ENCODE measurements around the gene SERPINC1. TPM values are rescaled to one million over a fixed set of nuclear protein-coding genes. Genes with fewer than 3 reads are reported as not detected.
"Not testable (repeated sequence)": the region's sequence is repeated elsewhere in the genome, so short reads cannot be mapped to it uniquely, and the experiment has no call there.

Gene SERPINC1
- total RNA-seq, 1 experiment from 2014 or later, result not detected

DNA sequence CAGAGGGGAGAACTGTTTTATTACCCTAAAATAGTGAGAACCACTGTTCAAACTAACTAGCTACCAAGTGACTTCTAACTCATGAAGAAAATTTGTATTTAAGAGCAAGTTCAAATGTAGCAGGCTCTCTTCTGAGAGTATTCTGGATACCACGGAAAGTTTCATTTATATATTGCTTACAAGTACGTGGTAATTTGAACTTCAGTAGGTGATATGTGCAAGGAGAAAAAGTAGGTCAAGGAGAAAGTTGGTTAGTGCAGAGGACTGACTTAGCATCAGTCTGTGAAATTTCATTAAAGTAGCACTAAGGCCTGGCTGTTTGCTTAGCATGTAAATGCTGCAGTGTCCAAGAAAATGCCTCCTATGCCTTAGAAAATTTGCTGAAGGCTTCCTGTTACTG is 16.7 kb downstream of the SERPINC1 start:
- no peak for DNase-seq (ENCODE audit: low spot score)
- in situ Hi-C loops (cut with HindIII; ENCODE audit: low sequenced_read_pairs), result no loop called here

DNA sequence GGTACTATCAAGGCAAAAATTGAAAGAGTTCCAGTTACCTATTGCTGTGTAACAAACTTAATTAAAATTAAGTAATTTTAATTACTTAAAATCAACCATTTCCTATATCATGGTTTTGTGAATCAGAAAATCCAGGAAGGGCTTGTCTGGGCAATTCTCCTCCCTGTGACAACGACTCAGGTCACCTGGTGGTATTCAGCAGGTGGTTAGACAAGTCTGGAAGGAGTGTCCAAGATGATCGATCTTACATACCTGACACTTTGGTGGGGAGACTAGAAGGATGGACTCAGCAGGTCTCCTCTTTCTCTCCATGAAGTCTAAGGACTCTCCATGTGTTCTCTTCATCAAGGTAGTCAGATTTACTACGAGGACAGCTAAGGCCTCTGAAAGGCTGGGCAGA is 22.9 kb downstream of the SERPINC1 start:
- DNase-seq (ENCODE audit: low spot score), result no peak
- in situ Hi-C loops (cut with HindIII; ENCODE audit: low sequenced_read_pairs), result no loop called here

DNA sequence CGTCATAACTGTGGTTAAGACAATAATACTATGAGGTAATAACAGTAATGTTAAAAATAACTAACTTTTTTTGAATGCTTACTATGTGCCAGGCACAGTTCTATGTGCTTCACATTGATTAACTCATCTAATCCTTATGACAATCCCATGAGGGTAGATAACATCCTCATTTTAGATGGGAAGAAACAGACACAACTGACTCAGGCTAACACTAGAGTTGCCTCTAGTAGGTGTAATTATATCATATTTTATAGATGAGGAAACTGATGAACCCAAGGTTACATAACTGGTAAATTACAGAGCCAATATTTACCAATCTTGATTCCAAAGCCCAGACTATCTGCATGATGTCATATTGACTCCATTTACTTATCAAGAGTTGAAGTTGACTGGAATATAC is 23.5 kb downstream of the SERPINC1 start:
- in situ Hi-C loops (cut with HindIII; ENCODE audit: low sequenced_read_pairs), result no loop called here
- no peak for DNase-seq (ENCODE audit: low spot score)

DNA sequence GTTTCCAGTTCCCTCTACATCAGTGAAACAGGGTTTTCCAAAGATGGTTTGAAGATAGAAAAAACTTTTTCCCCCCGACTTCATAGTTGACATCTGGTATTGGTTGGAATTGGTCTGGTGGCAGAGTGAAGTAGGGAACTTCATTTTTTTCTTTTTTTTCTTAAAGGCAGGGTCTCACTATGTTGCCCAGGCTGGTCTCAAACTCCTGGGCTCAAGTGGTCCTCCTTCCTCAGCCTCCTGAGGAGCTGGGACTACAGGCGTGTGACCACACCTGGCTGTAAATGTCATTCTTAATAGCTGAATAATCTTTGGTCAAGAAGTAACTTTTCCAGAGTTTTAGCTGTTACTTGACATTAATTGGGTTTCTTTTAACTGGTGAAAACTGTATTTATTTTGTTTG is 27.2 kb downstream of the SERPINC1 start:
- no peak for DNase-seq (ENCODE audit: low spot score)
- in situ Hi-C loops (cut with HindIII; ENCODE audit: low sequenced_read_pairs), result no loop called here

- DNase-seq (ENCODE audit: low spot score), result no peak
- in situ Hi-C loops (cut with HindIII; ENCODE audit: low sequenced_read_pairs), result no loop called here
These were observed 28.4 kb downstream of the SERPINC1 start for GRCh38 chr1:173888749-173889148.

DNA sequence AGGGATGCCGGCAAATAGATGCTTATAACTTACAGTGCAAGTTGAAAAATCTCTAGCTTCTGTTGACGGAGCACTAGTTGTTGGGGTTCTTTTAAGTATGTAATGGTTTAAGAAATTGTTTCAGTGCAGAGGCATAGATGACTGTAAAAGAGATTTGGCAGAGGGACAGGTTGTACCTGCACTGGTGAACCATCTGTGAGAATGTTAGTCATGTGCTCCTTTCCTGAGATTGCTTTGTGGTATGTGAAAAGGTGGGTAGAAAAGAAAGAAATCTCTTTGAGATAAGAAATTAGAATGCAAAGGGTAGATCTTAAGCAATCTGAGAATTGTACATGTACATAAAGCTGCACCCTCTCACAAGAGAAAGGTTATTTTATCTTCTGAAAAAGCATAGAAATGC is 29.5 kb downstream of the SERPINC1 start:
- in situ Hi-C loops (cut with HindIII; ENCODE audit: low sequenced_read_pairs), result no loop called here
- DNase-seq (ENCODE audit: low spot score), result no peak

- in situ Hi-C loops (cut with HindIII; ENCODE audit: low sequenced_read_pairs), result no loop called here
- DNase-seq (ENCODE audit: low spot score), result no peak
These were observed 30.1 kb downstream of the SERPINC1 start for GRCh38 chr1:173886746-173887611.

DNA sequence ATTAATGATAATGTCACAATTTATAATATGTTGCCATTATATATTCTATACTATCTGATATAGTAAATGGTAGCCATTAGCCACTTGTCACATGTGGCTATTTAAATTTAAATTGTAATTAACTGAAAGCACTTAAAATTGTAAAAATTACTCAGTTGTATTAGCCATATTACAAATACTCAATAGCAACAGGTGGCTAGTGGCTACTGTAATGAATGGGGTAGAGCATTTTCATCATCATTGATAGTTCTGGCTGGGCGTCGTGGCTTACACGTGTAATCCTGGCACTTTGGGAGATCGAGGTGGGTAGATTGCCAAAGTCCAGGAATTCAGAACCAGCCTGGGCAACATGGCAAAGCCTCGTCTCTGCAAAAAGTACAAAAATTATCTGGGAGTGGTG is 32.4 kb downstream of the SERPINC1 start:
- in situ Hi-C loops (cut with HindIII; ENCODE audit: low sequenced_read_pairs), result no loop called here
- no peak for DNase-seq (ENCODE audit: low spot score)

- in situ Hi-C loops (cut with HindIII; ENCODE audit: low sequenced_read_pairs); DNase-seq (ENCODE audit: low spot score): not testable (repeated sequence)
These were observed 36.0 kb downstream of the SERPINC1 start for GRCh38 chr1:173881117-173881516.

DNA sequence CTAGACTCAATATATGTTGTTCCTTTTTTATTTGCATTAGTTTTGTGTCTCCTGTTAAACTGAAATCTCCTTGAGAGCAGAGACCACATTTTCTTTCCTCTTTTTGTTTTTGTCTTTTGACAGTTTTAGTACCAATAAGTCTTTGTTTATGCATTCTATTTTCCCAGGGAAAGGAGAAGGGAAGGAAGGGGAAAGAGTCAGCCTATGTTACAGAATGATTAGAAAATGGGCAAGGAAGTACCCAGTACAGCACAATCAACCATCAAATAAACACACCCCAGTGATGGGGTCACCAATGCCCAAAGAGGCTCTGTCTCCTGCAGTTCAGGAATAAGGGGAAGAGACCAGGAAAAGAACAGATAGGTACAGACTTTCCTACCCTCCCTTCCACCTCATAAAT is 38.9 kb downstream of the SERPINC1 start:
- in situ Hi-C loops (cut with HindIII; ENCODE audit: low sequenced_read_pairs), result loop anchor here (10.0 kb wide), 1 partner anchor 47 kb away; no protein-coding TSS in a partner anchor

GRCh38 chr1:173876732-173877131 is 40.4 kb downstream of the SERPINC1 start:
- in situ Hi-C loops (cut with HindIII; ENCODE audit: low sequenced_read_pairs), result loop anchor here (10.0 kb wide), 1 partner anchor 48 kb away; no protein-coding TSS in a partner anchor
- no peak for DNase-seq (ENCODE audit: low spot score)

More for the DNA sequence above, 38.9 kb downstream of the SERPINC1 start:
- DNase-seq (ENCODE audit: low spot score), result no peak

- in situ Hi-C loops (cut with HindIII; ENCODE audit: low sequenced_read_pairs), result loop anchor here (10.0 kb wide), 1 partner anchor 53 kb away; no protein-coding TSS in a partner anchor
- no peak for DNase-seq (ENCODE audit: low spot score)
These were observed 45.6 kb downstream of the SERPINC1 start for GRCh38 chr1:173871500-173871899.

DNA sequence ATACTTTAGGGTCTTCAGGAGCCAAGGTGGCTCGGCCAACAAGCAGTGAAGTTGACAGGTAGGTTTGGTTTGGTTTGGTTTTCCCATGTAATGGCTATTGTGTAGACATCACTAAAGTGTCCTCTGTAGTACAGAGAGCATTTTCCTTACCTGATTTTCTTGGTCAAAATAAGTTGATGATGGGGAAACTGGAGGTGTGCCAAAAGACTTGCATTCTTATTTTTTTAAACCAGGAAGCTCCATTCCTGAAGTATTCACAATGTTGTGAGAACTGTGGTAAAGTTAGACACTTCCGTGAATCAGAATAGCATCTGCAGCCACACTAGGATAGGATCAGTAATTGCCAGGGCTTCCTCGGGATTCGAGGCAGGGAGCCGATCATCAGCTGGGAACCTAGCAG is 46.0 kb downstream of the SERPINC1 start:
- no peak for DNase-seq (ENCODE audit: low spot score)
- in situ Hi-C loops (cut with HindIII; ENCODE audit: low sequenced_read_pairs), result loop anchor here (10.0 kb wide), 1 partner anchor 54 kb away; no protein-coding TSS in a partner anchor

GRCh38 chr1:173870252-173871075 is 46.7 kb downstream of the SERPINC1 start:
- in situ Hi-C loops (cut with HindIII; ENCODE audit: low sequenced_read_pairs), result loop anchor here (10.0 kb wide), 1 partner anchor 54 kb away; no protein-coding TSS in a partner anchor
- no peak for DNase-seq (ENCODE audit: low spot score)

DNA sequence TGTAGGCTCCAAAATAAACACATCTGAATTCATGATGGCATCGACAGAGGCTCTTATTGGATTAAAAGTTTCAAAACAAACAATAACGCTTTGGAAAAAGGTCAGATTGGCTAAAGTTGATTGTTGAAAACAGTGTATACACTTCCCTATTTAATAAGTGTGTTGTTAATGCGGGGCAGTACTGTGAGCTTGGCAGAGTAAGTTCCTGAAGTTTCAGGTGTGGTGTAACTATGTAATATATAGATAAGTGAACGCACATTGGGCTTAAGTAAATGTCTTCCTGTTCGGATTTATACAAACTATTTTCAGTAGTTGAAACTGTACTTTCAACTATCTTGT is 48.1 kb downstream of the SERPINC1 start:
- in situ Hi-C loops (cut with HindIII; ENCODE audit: low sequenced_read_pairs), result no loop called here
- no peak for DNase-seq (ENCODE audit: low spot score)

GRCh38 chr1:173868266-173869020 is 48.7 kb downstream of the SERPINC1 start, which contains the start of gene ZBTB37:
ZBTB37 (plus strand) TSS chr1:173868380; CDS start chr1:173870226, 1,846 bp downstream.
- in situ Hi-C loops (cut with HindIII; ENCODE audit: low sequenced_read_pairs), result no loop called here

DNA sequence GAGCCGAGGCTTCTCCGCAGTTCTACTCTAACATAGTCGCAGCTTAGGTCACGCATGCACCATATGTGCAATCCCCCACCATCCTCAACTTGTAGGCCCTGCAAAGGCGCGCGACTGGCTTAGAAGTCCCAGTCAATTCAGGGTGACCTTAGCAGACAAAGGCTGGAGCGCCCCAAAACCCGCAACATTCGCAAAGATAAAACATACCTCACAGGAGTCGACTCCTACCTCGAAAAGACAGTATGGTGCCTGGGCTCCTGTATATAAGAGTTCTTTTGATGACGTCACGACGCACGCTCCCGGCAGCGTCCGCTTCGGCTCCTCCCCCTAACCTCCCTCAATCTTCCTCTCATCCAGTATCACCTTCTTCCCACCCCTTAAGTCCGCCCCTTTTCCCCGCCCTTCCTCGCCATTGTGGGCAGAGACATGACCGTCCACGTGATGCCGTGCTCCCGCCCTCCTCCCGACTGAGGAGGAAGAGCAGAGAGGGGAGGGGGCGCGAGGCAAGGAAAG is 49.3 kb downstream of the SERPINC1 start, which contains the start of gene GAS5:
TSS of gene GAS5 (minus strand) at position 237 of the 513 bp plus-strand sequence.
- DNase-seq (ENCODE audit: low spot score), result peak; percentile 100
- in situ Hi-C loops (cut with HindIII; ENCODE audit: low sequenced_read_pairs), result no loop called here

More at GRCh38 chr1:173868266-173869020, 48.7 kb downstream of the SERPINC1 start, which contains the start of gene ZBTB37:
- peak; percentile 71 for DNase-seq (ENCODE audit: low spot score)

DNA sequence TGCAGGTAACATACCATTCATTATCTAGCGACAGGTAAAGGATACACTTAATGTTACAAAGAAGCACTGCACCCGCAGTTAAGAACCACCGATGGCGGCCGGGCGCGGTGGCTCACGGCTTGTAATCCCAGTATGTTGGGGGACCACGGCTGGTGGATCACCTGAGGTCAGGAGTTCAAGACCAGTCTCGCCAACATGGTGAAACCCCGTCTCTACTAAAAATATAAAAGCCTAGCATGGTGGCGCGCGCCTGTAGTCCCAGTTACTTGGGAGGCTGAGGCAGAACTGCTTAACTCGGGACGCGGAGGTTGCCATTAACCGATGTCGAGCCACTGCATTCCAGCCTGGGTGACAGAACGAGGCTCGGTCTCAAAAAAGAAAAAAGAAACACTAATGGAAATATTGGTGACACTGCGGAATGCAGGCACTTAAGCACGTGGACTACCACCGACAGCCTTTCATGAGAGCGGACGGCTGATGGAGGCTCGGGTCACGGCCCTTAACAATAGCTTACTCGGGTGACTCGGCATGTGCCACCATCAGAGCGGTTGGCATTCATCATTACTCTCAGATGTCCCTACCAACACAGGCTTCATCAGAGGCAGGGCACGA is 49.9 kb downstream of the SERPINC1 start:
- in situ Hi-C loops (cut with HindIII; ENCODE audit: low sequenced_read_pairs), result no loop called here
- DNase-seq (ENCODE audit: low spot score), result no peak

All from G401 (cell line).